Measurements from ENCODE around the gene EDC3. TPM values are rescaled to one million over a fixed set of nuclear protein-coding genes. Genes with fewer than 3 reads are reported as not detected.
A peak's percentile ranks its signal among the peaks of the same experiment; 100 is the strongest.

Gene EDC3
- total RNA-seq, 4 donors from 2014 or later = 13.6 to 31.8 (median 17.2) TPM

GRCh38 chr15:74696808-74697207 is 984 bp upstream of the EDC3 start:
- Histone ChIP-seq H3K4me1 (peaks cover 0 to 37% (median 20%) of the 10 kb centered on the region in 3 donors), H3K27me3 (no peaks in the 10 kb centered on the region), H3K4me3 (peak overlapping the region in 1 of 2 donors; percentile 90), H3K27ac (peak overlapping the region in 1 of 4 donors; percentile 89), H3K9me3 (no peaks in the 10 kb centered on the region), H3K36me3 (no peaks in the 10 kb centered on the region)
- TF ChIP-seq POLR2A (IDR thresholded peaks at IDR 0.05) = no peak
- TF ChIP-seq POLR2AphosphoS5 (IDR thresholded peaks at IDR 0.05) = no peak
- TF ChIP-seq, protein P1, sequence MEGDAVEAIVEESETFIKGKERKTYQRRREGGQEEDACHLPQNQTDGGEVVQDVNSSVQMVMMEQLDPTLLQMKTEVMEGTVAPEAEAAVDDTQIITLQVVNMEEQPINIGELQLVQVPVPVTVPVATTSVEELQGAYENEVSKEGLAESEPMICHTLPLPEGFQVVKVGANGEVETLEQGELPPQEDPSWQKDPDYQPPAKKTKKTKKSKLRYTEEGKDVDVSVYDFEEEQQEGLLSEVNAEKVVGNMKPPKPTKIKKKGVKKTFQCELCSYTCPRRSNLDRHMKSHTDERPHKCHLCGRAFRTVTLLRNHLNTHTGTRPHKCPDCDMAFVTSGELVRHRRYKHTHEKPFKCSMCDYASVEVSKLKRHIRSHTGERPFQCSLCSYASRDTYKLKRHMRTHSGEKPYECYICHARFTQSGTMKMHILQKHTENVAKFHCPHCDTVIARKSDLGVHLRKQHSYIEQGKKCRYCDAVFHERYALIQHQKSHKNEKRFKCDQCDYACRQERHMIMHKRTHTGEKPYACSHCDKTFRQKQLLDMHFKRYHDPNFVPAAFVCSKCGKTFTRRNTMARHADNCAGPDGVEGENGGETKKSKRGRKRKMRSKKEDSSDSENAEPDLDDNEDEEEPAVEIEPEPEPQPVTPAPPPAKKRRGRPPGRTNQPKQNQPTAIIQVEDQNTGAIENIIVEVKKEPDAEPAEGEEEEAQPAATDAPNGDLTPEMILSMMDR (IDR thresholded peaks at IDR 0.05) = no peak
- TF ChIP-seq EP300 (IDR thresholded peaks at IDR 0.05) = no peak
- 37 to 58% methylated on average over 2 of the region's 2 CpGs for WGBS, 2 donors (ENCODE audit: low coverage in 1 of 2)
- no peak for ATAC-seq

DNA sequence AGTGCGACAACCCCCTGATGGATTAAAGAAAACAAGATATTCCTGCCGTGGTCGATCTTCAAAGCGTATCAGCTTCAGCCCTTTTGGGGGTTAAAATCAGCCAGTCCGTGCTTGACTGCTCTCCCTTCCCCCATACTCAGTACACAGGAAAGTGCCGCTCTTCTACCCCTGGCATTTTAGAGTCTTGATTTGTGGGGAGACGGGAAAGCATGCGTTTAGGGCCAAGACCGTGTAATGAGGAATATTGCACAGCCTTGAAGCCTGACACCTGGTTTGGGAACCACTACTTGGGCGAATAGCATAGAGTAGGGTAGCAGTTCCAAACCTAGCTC is 540 bp upstream of the EDC3 start:
- no peaks in the 10 kb centered on the region for H3K36me3 ChIP-seq
- 0 to 3% methylated on average over 9 of the region's 10 CpGs for WGBS, 2 donors (ENCODE audit: low coverage in 1 of 2)
- no peak for ATAC-seq
- H3K9me3 ChIP-seq = no peaks in the 10 kb centered on the region
- H3K4me1 ChIP-seq = peaks cover 0 to 37% (median 20%) of the 10 kb centered on the region in 3 donors
- peak overlapping the region in 3 of 4 donors; percentile 89 to 93 (median 90) for H3K27ac ChIP-seq
- H3K27me3 ChIP-seq = no peaks in the 10 kb centered on the region
- H3K4me3 ChIP-seq = peak overlapping the region; percentile 53 to 90
- TF ChIP-seq EP300 (IDR thresholded peaks at IDR 0.05) (no peak), POLR2A (IDR thresholded peaks at IDR 0.05) (no peak), POLR2AphosphoS5 (IDR thresholded peaks at IDR 0.05) (no peak)
- TF ChIP-seq, protein P1 (IDR thresholded peaks at IDR 0.05) = no peak

DNA sequence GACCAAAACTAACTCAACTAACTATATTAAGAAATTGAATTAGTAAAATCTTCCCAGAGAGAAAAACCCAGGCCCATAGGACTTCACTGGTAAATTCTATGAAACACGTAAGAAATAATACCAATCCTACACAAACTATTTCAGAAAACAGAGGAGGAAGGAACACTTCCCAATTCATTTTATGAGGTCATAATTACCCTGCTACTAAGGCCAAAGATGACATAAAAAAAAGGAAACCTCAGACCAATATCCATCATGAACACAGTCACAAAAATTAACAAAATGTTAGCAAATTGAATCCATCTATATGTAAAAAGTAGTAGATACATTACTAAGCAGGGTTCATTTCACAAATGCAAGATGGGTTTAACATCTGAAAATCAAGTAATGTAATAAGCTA is 3.5 kb downstream of the EDC3 start:
- Histone ChIP-seq H3K4me3 (no peak overlapping the region), H3K9me3 (no peaks in the 10 kb centered on the region), H3K27ac (no peak overlapping the region), H3K27me3 (no peaks in the 10 kb centered on the region), H3K4me1 (peaks cover 0 to 37% (median 20%) of the 10 kb centered on the region in 3 donors), H3K36me3 (no peaks in the 10 kb centered on the region)
- TF ChIP-seq, protein P1 (IDR thresholded peaks at IDR 0.05) = no peak
- TF ChIP-seq POLR2A (IDR thresholded peaks at IDR 0.05) (no peak), POLR2AphosphoS5 (IDR thresholded peaks at IDR 0.05) (no peak), EP300 (IDR thresholded peaks at IDR 0.05) (no peak)
- ATAC-seq = no peak
- 56 to 62% methylated on average over 1 of the region's 1 CpG for WGBS, 2 donors (ENCODE audit: low coverage in 1 of 2)

- no peak for ATAC-seq
- no peak overlapping the region for H3K4me3 ChIP-seq
- no peaks in the 10 kb centered on the region for H3K9me3 ChIP-seq
- TF ChIP-seq POLR2AphosphoS5 (IDR thresholded peaks at IDR 0.05) = no peak
- no peak for TF ChIP-seq EP300 (IDR thresholded peaks at IDR 0.05)
- TF ChIP-seq, protein P1 (IDR thresholded peaks at IDR 0.05) = no peak
- no peak for TF ChIP-seq POLR2A (IDR thresholded peaks at IDR 0.05)
- no peaks in the 10 kb centered on the region for H3K4me1 ChIP-seq
- H3K27me3 ChIP-seq = no peaks in the 10 kb centered on the region
- no peak overlapping the region for H3K27ac ChIP-seq
- WGBS, 2 donors (ENCODE audit: low coverage in 1 of 2) = 88 to 100% methylated on average over 1 of the region's 1 CpG
- H3K36me3 ChIP-seq = peaks cover 0 to 26% of the 10 kb centered on the region in 2 donors
Measured at GRCh38 chr15:74683758-74684157, 12.1 kb downstream of the EDC3 start.

DNA sequence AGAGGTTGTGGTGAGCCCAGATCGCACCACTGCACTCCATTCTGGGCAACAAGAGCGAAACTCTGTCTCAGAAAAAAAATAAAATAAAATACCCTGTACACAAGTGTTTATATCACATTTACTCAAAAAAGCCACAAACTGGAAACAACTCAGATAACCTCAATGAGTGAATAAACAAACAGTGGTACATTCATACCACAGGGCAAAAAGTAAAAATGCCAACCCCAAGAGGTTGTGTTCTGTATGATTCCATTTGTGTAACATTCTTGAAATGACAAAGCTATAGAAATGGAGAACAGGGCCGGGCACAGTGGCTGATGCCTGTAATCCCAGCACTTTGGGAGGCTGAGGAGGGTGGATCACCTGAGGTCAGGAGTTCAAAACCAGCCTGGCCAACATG is 12.9 kb downstream of the EDC3 start:
- 90 to 97% methylated on average over 3 of the region's 3 CpGs for WGBS, 2 donors (ENCODE audit: low coverage in 1 of 2)
- no peak for TF ChIP-seq POLR2AphosphoS5 (IDR thresholded peaks at IDR 0.05)
- TF ChIP-seq, protein P1 (IDR thresholded peaks at IDR 0.05) = no peak
- TF ChIP-seq EP300 (IDR thresholded peaks at IDR 0.05) = no peak
- TF ChIP-seq POLR2A (IDR thresholded peaks at IDR 0.05) = no peak

More for the DNA sequence above, 12.9 kb downstream of the EDC3 start:
- Histone ChIP-seq H3K27me3 (no peaks in the 10 kb centered on the region), H3K27ac (no peak overlapping the region), H3K4me3 (no peak overlapping the region), H3K9me3 (no peaks in the 10 kb centered on the region), H3K4me1 (no peaks in the 10 kb centered on the region), H3K36me3 (peaks cover 0 to 26% of the 10 kb centered on the region in 2 donors)
- no peak for ATAC-seq
